NCI-H82 treated with DMSO at 0.1 percent for 48 hours (cell line): ENCODE measurements around the gene NAA20.

Experiments used
- DNase-seq: peaks from one replicate; lab custom pipeline; 2025; ENCODE audit not compliant: unreplicated experiment; lab: John Stamatoyannopoulos, UW

Gene NAA20

GRCh38 chr20:20073801-20074371, 56.7 kb downstream of the NAA20 start:
- no peak for DNase-seq

GRCh38 chr20:20075032-20075431, 57.9 kb downstream of the NAA20 start:
- DNase-seq = no peak

DNA sequence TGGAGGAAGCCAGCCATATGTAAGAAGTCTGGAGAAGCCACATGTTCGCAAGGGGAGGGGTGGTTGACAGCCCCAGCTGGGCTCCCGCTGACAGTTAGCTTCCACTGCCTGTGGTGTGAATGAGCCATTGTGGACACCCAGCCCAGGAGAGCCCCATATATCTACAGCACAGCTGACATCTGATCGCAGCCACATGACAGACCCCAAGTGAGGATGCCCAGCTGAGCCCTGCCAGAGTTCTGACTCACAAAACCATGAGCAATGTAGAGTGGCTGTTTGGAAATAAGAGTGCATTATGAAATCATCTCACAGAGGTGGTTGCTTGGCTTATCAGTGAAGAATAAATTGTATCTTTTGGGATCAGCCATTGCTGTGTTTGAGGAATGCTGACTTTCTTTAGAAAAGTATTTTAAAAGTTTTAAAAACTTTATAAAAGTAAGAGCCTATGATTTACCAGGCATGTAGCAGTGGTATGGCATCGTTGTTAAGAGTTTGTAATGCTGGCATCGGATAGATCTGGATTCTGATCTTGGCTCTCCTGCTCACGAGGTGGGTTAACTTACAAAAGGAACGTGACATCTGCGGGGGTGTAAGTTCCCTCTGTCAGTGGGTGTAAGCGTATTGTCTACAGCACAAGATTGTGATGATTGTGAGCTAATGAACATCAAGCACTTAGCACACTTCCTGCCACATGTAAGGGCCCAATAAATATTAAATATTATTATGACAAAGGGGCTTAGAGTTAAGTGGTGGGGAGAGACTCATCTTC, 59.3 kb downstream of the NAA20 start:
- no peak for DNase-seq

GRCh38 chr20:20078041-20078440, 60.9 kb downstream of the NAA20 start:
- no peak for DNase-seq

DNA sequence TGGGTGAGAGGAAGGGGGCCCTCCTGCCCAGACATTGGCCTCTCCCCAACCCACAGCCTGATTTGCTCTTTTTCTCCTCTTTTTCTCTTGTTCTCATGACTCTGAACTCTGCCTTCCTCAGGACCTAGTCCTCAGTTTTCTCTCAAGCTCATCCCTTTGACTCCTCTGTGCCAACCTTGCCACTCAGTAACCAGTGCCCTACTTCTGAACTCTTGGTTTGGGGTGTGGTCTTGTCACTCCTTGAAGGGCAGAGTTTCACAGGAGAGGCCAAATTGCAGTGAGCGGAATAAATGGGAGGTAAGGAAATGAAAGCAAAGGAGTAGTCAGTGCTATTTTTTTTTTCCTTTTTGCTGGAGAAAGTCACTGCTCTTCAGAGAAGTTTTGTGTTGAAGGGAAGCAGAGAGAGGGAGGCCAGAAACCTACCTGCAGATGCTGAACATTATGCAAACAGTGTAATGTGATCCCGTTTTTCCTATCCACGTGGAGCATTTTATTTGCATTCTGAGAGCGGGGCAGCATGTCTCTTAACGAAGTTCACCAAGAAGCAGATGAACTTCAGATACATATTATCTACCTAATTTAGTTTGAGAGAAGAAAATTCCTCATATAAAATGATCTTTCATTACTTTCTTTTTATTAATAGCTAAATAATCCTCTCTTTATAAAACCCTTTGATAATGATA, 62.1 kb downstream of the NAA20 start:
- DNase-seq = no peak
